ENCODE data around the gene ZNRF3.

The ZNRF3 gene

DNA sequence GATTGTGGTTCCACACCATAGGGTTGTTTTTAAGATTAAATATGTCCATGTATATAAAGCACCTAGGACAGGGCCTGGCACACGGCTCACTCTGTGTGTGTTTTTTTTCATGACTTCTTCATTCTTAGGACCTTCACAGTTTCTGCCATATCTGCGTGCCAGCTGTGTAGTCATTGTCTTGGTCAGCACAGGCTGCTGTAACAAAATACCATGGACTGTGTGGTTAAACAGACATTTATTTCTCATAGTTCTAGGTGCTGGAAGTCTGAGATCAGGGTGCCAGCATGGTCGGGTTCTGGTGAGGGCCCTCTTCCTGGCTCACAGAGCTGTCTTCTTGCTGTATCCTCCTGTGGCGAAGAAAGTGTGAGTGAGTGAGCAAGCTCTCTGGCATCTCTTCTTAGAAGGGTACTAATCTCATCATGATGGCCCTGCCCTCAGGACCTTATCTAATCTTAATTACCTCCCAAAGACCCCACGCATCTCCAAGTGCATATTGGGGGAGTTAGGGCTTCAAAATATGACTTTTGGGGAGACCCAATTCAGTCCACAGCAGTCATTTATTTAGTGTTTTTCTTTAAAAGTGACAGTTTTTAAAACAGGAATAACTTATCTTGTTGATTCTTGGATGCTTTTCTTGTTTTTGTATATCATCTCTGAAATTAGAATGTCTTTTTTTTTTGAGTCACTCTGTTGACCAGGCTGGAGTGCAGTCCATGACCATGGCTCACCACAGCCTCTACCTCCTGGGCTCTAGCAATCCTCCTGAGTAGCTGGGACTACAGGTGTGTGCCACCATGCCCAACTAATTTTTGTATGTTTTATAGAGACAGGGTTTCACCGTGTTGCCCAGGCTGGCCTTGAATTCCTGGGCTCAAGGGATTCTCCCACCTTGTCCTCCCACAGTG lies 70.9 kb downstream of the ZNRF3 start:
- FAIRE-seq = no peak

DNA sequence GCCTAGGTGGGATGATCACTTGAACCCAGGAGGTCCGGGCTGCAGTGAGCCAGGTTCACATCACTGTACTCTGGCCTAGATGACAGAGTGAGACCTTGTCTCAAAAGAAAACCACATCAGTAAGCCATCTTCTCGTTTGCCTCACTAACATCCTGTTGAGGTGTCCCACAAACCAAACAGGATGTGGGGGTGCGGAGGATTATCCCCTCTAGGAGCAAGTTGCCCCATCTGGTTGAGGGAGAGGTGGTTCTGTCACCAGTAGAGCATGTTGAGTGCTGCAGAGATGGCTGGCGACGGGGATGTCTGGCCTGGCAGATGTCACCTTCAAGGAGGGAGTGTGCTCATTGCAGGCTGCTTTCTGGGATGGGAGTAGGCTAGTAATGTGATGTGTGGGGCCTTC lies 72.4 kb downstream of the ZNRF3 start:
- no peak for FAIRE-seq

- FAIRE-seq = no peak
Measured at GRCh38 chr22:28956506-28956905, 73.1 kb downstream of the ZNRF3 start.

GRCh38 chr22:28958611-28959010 lies 75.2 kb downstream of the ZNRF3 start:
- no peak for FAIRE-seq

- no peak for FAIRE-seq
Measured at GRCh38 chr22:28962042-28962554, 78.7 kb downstream of the ZNRF3 start.

DNA sequence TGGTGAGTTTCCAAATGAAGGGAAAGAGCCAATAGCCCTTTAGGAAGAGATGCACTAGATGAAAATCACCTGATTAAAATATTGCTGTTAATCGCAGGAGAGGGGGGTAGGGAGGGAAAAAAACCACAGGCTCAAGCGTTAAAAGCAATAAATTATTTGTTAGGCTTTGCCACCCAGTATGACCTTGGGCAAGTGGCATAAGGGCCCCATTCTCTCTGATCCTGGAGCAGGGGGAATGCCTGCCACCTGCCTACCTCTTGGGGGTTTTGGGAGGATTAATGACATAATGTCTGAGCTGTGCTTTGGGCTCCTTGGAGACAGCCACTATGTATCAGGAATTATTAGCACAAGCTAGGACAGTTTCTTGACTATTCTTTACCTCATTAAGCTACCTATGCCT lies 80.0 kb downstream of the ZNRF3 start:
- FAIRE-seq = no peak

- FAIRE-seq = no peak
Measured at GRCh38 chr22:28967163-28967665, 83.8 kb downstream of the ZNRF3 start.

- FAIRE-seq = no peak
Measured at GRCh38 chr22:28967969-28968368, 84.6 kb downstream of the ZNRF3 start.

GRCh38 chr22:28969401-28970168 lies 86.2 kb downstream of the ZNRF3 start:
- no peak for FAIRE-seq

DNA sequence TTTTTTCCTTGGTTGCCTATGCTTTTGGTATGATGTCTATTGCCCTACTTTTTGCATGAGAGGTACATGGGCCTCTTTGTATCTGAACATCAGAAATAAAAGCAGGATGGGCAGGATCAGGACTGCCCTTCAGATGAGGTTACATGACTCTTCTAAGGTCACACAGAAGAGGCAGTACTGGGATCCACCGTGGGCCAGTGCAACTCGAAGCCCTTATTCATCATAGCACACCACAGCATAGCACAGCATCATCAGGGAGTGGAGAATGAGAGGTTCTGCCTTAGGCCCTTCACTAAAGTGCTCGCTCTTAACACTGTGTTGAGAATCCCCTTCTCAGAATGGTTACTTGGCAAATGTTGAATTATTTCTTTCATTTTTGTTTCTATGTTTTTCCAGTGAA lies 90.0 kb downstream of the ZNRF3 start:
- FAIRE-seq = no peak

DNA sequence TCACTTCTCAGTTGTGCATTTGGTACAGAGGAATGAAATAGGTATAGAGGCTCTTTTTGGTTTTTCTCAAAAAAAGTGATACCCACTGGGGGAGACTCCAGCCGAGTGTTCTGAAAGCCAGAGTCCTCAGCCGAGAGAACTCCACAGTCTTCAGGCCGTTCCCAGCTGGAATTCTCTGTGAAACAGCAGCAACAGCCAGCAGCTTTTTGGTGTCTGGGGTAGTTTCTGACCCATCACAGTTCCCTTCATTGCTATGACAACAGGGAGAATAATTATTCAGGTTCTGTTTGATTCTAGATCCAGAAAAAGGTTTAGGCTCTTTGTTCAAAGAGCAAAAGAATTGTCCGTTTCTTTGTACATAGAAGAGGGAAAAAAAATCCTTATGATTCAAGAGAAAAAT lies 93.7 kb downstream of the ZNRF3 start:
- FAIRE-seq = no peak

GRCh38 chr22:28977481-28977971 lies 94.2 kb downstream of the ZNRF3 start:
- peak; percentile 18 for FAIRE-seq

DNA sequence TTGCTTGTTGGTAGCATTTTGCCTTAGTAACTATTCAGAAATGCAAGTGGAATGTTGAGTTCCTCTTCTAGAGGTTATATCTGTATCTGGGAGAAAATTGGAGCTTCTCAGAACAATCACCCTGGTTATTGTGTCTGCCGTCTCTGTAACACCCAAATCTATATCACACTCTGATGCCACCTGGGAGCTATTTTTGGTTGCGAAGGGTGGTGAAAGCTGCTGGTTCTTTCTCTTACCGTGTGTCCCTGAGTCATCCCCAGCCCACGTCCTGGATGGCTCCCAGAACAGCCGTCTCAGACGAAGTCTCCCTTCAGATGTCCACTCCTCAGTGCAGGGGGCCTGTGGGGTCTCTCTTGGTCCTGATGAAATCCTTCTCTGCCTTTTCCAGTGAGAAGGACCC lies 94.8 kb downstream of the ZNRF3 start:
- no peak for FAIRE-seq

DNA sequence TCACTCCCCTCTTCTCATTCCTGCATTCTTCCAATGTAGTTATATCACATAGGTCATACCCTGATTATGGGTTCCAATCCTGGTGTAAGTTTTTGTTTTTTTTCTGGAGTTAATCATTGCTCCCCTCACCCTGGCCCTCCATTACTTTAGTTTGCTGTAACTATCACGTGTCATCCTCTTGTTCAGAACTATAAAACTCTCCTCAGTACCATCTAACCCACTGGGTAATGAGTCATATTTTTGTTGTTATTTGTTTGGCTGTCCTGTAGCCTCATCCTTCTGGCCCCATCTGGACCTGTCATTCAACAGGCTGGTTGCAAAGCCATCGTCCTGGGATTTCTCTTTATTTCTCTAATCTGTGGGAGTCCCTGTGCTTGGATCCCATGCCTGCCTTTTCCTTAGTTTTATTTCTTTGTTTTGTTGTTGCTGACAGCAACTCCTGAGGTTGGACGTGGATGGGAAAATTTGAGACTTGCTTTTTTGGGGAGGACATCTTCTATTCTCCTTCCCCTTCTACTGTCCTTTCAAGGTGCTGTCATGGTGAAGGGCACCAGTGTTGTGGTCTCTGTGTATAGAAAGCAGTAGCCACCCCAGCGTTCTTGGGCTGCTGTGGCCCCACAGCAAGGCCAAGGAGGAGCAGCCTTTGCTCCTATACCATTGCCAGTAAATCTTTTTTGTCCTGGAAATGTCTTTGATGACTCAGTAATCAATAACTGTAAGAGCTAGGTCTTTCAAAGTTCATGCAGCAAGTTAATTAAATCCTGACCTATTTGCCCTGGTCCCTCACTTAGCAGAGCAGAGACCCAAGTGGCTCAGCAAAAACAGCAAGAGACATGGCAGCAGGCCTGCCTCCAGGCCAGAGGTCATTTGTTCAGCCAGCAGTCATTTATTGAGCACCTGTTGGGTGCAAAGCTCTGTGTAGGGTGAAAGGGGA lies 95.8 kb downstream of the ZNRF3 start:
- no peak for FAIRE-seq

DNA sequence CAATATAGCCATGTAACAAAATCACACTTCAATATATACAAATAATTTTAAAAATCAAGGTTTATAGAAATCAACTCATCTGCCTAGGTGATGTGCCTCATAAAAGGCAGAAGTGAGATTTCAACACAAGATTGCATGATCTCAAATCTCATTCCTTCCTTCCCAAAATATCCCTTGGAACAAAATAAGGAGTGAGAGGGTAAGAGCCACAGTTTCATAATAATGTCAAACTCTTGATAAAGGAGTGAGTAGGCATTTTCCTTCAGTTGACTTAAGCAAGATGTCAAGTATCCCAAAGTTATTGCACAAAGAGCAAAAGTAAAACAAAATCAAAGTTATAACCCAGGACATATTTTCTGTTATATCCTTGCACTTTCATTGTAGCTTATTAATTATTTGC lies 97.0 kb downstream of the ZNRF3 start:
- FAIRE-seq = no peak

GRCh38 chr22:28981818-28982499 lies 98.6 kb downstream of the ZNRF3 start:
- FAIRE-seq = no peak

GRCh38 chr22:28983190-28983589 lies 99.8 kb downstream of the ZNRF3 start:
- no peak for FAIRE-seq

- FAIRE-seq = no peak
Measured at GRCh38 chr22:28983788-28984441, 100.5 kb downstream of the ZNRF3 start.

DNA sequence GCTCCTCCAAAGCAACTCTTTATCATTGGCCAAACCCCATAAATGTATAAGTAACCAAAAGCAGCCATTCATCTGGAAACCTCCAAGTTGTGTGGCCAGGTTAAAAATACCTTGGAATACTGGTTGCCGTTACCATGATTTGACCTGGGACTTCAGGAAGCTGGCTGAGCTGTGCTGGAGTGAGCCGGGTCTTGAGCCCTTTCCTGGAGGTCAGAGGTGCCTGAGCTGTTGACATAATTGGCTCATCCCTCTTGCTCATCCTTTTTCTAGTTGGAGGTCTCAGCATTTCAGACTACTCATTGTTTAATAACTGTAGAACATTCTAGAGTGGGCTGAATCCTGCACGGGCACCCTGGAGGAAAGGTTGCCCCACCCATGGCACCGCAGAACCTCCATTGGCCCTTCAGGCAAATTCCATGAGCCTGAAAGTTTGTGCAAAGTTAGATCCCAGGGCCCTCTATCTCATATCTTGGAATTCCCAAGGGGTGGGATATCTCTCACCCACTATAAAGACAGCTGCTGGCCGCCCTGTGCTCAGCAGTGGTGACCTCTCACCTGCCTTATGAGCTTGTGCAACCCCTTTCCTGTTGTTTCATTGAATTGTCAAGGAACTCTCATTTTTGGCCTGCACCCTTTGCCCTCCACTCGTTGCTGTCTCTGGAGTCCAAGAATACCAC lies 101.2 kb downstream of the ZNRF3 start:
- FAIRE-seq = no peak

DNA sequence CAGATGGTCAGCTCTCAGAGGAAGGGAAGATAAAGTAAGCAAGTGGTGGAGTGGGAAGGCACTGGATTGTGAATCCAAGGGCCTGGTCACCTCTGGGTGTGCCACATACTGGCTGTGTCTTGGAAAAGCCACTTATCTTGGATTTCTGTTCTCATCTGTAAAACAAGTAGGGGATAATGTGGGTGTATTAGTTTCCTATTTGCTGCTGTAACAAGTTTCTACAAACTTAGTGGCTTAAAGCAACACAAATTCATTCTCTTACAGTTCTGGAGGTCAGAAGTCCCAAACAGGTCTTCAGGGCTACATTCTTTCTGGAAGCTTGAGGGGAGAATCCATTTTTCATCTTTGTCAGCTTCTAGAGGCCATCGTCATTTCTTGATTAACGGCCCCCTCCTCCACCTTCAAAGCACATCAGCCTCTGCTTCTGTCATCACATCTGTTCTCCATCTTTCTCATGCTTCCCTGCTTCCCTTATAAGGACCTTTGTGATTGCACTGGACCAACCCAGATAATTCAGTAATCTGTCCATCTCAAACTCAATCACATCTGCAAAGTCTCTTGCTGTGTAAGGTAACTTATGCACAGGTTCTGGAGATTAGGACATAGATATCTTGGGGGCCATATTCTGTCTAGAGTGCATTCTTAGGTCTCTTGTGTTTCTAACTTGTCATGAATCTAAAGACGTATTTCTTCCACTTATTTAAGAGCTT lies 102.4 kb downstream of the ZNRF3 start:
- no peak for FAIRE-seq
